K562 (cell line): ENCODE data around the gene COL6A2. TPM values are rescaled to one million over a fixed set of nuclear protein-coding genes. Genes with fewer than 3 reads are reported as not detected.

ENCODE experiments used
- ATAC-seq: fragments of 200-7000 bp; cut with Tn5 transposase; 3 replicates; pipeline ENCODE4 v1.9.1; 2020; ENCODE audit warnings: moderate library complexity
- BruUV-seq: library from RNA; stranded (reverse); fragments of 400-500 nt; replicated peaks from 2 replicates; lab custom pipeline; 2021; lab: Mats Ljungman, UMichigan
- CTCF ChIA-PET: fragments of 300-600 bp; formaldehyde crosslinking; extraction: SDS; loops from one replicate; lab custom pipeline; 2021; ENCODE audit warnings: low intra/inter-chr PET ratio; lab: Yijun Ruan, JAX
- POLR2A ChIA-PET: fragments of 300-600, 350-650 bp; sonication (Branson Sonifier 250); formaldehyde crosslinking; extraction: SDS; loops from one replicate; lab custom pipeline; 2021; ENCODE audit warnings: antibody characterized with exemption, inconsistent platforms; lab: Yijun Ruan, JAX
- DNase-seq, 4 experiments: peaks; one replicate each; pipeline versions ENCODE4 v3.0.0 to v3.0.0-alpha.2; 2011 to 2018; ENCODE audit warnings: low spot score in 3 of 4, mixed read lengths in 3 of 4; ENCODE audit errors: extremely low read depth in 1 of 4
- FAIRE-seq: peaks from 2 replicates; lab custom pipeline; 2011; peaks lifted over from hg19 to GRCh38; lab: Jason Lieb, UNC
- H2AFZ ChIP-seq: 2 replicates; pipeline ENCODE4 v1.6.0; 2011; ENCODE audit warnings: low read depth, low read length, control low read depth, inconsistent platforms
- H3K27ac ChIP-seq: fragments of 200-600 bp; 3 replicates; pipeline ENCODE4 v1.8.0; 2011; ENCODE audit warnings: low read depth, mild to moderate bottlenecking, control low read depth, inconsistent platforms, low read length, moderate library complexity, mixed read lengths; ENCODE audit errors: extremely low read depth
- H3K27me3 ChIP-seq, 2 experiments: fragments of 300-600 bp in 1 of 2; 2 replicates in 1 of 2; 3 replicates in 1 of 2; pipeline versions ENCODE4 v1.6.0 to v1.8.0; 2011; ENCODE audit warnings: inconsistent platforms in 2 of 2, low read length in 2 of 2, mild to moderate bottlenecking in 1 of 2, mixed read lengths in 1 of 2, moderate library complexity in 1 of 2; ENCODE audit not compliant: control insufficient read depth in 2 of 2, insufficient read depth in 2 of 2
- H3K36me3 ChIP-seq: fragments of 300-600 bp; 3 replicates; pipeline ENCODE4 v1.8.0; 2011; ENCODE audit warnings: mild to moderate bottlenecking, low read length, inconsistent platforms; ENCODE audit not compliant: control insufficient read depth, insufficient read depth
- H3K4me1 ChIP-seq, 2 experiments: fragments of 200-600 bp in 1 of 2; replicated peaks in 1 of 2; 2 replicates in 1 of 2; 3 replicates in 1 of 2; pipeline versions ENCODE4 v1.5.1 to v1.8.0; 2011; ENCODE audit warnings: inconsistent platforms in 2 of 2, low read length in 2 of 2, mild to moderate bottlenecking in 1 of 2, mixed read lengths in 1 of 2, moderate library complexity in 1 of 2; ENCODE audit not compliant: control insufficient read depth in 2 of 2, insufficient read depth in 2 of 2
- H3K4me2 ChIP-seq: 2 replicates; pipeline ENCODE4 v1.6.1; 2011; ENCODE audit warnings: low read length, control low read depth, inconsistent platforms, mixed read lengths; ENCODE audit not compliant: insufficient read depth
- H3K4me3 ChIP-seq: fragments of 200-600 bp; sonication (generic), shearing (Covaris generic); 2 replicates; pipeline ENCODE4 v1.5.1; 2016; ENCODE audit warnings: control low read depth, inconsistent platforms
- H3K79me2 ChIP-seq: fragments of 200-600 bp; 3 replicates; pipeline ENCODE4 v1.8.0; 2011; ENCODE audit warnings: low read length, inconsistent platforms; ENCODE audit not compliant: control insufficient read depth, insufficient read depth
- H3K9ac ChIP-seq, 2 experiments: 2 replicates each; pipeline versions ENCODE4 v1.6.0 to v1.6.1; 2011; ENCODE audit warnings: low read depth in 2 of 2, low read length in 2 of 2, control low read depth in 1 of 2, inconsistent platforms in 1 of 2, mild to moderate bottlenecking in 1 of 2, mixed read lengths in 1 of 2; ENCODE audit not compliant: insufficient read depth in 1 of 2
- H3K9me1 ChIP-seq: one replicate; pipeline ENCODE4 v1.6.0; 2011; ENCODE audit warnings: inconsistent platforms, mild to moderate bottlenecking, low read length, moderate library complexity; ENCODE audit not compliant: control insufficient read depth, insufficient read depth
- H3K9me3 ChIP-seq: replicated peaks from 2 replicates; pipeline ENCODE4 v1.5.1; 2011; ENCODE audit warnings: low read depth, low read length, inconsistent platforms; ENCODE audit not compliant: control insufficient read depth, insufficient read depth
- H4K20me1 ChIP-seq: replicated peaks from 2 replicates; pipeline ENCODE4 v1.6.1; 2011; ENCODE audit warnings: low read length, inconsistent platforms, mixed read lengths; ENCODE audit not compliant: control insufficient read depth, insufficient read depth
- BHLHE40 ChIP-seq: IDR thresholded peaks from 2 replicates; pipeline ENCODE4 v1.6.1; 2011; ENCODE audit warnings: low read length, improper control_type of control experiment
- DEAF1 ChIP-seq: fragments of 450-650 bp; formaldehyde crosslinking; IDR thresholded peaks from 2 replicates; pipeline ENCODE4 v1.4.0; 2020; ENCODE audit warnings: mild to moderate bottlenecking, moderate library complexity
- ETV1 ChIP-seq: fragments of 450-650 bp; conservative IDR thresholded peaks from 2 replicates; pipeline ENCODE4 v1.6.1; 2016; ENCODE audit warnings: missing genetic modification characterization, control low read depth, low read depth, missing compliant biosample characterization
- FOXA1 ChIP-seq: fragments of 450-650 bp; IDR thresholded peaks from 2 replicates; pipeline ENCODE4 v1.6.1; 2016; ENCODE audit warnings: mild to moderate bottlenecking, borderline replicate concordance
- FOXM1 ChIP-seq, 2 experiments: fragments of 450-650 bp in 1 of 2; sonication (generic) in 1 of 2; formaldehyde crosslinking in 1 of 2; IDR thresholded peaks; 2 replicates each; pipeline versions ENCODE4 v1.6.1 to v1.9.0; 2017 to 2022; ENCODE audit warnings: low read depth in 2 of 2, mild to moderate bottlenecking in 2 of 2, missing genetic modification reagents in 1 of 2, moderate library complexity in 1 of 2
- HDGF ChIP-seq: fragments of 450-650 bp; IDR thresholded peaks from 2 replicates; pipeline ENCODE4 v1.6.1; 2016
- ILF3 ChIP-seq: fragments of 450-650 bp; IDR thresholded peaks from 2 replicates; pipeline ENCODE4 v1.6.1; 2018; ENCODE audit warnings: antibody characterized with exemption, mild to moderate bottlenecking, moderate library complexity, borderline replicate concordance
- KDM2B ChIP-seq: fragments of 250-450 bp; sonication (Bioruptor Pico); IDR thresholded peaks from 2 replicates; pipeline ENCODE4 v1.8.0; 2021; ENCODE audit warnings: mild to moderate bottlenecking, moderate library complexity
- MCM5 ChIP-seq: fragments of 450-650 bp; IDR thresholded peaks from 2 replicates; pipeline ENCODE4 v1.6.1; 2016; ENCODE audit warnings: low read depth
- PHB2 ChIP-seq: fragments of 450-650 bp; IDR thresholded peaks from 2 replicates; pipeline ENCODE4 v1.6.1; 2017; ENCODE audit warnings: low read depth
- RB1 ChIP-seq: fragments of 450-650 bp; IDR thresholded peaks from 2 replicates; pipeline ENCODE4 v1.6.1; 2017; ENCODE audit warnings: low read depth, mild to moderate bottlenecking
- SP2 ChIP-seq: IDR thresholded peaks from 2 replicates; pipeline ENCODE4 v1.6.1; 2011; ENCODE audit warnings: mild to moderate bottlenecking, low read depth, low read length, moderate library complexity; ENCODE audit not compliant: poor library complexity, severe bottlenecking; ENCODE audit errors: extremely low read depth
- ZFX ChIP-seq: sonication (generic); formaldehyde crosslinking; IDR thresholded peaks from 2 replicates; pipeline ENCODE4 v1.8.0; 2022; ENCODE audit warnings: mild to moderate bottlenecking, missing genetic modification reagents, moderate library complexity
- WGBS: fragments of 100-300 bp; shearing (Covaris generic); methylation state at CpG from one replicate; pipeline ENCODE4 v1.1.6; 2016; ENCODE audit warnings: low coverage, mixed read lengths; ENCODE audit not compliant: insufficient coverage; ENCODE audit errors: missing lambda C conversion rate; 5-methylcytosine and 5-hydroxymethylcytosine counted together
- in situ Hi-C: fragments of 300-500 bp; cut with MboI; formaldehyde crosslinking; loops from 4 replicates; pipeline ENCODE4 v1.15.0; 2018; ENCODE audit warnings: inconsistent platforms, mixed read lengths
- intact Hi-C: fragments of 100-400 bp; cut with micrococcal nuclease; formaldehyde crosslinking; loops from 2 replicates; pipeline ENCODE4 v1.14.2; 2022
- polyA plus RNA-seq, 8 experiments: library from polyadenylated mRNA; depleted of rRNA in 4 of 8; stranded (reverse) in 5 of 8; unstranded in 3 of 8; fragments of >200 nt; fragmentation: Nextera tagmentation in 2 of 8; fragmentation: Illumina TruSeq in 1 of 8; extraction: Ambion mirVana in 2 of 8; extraction: Trizol in 1 of 8; gene quantifications; 2 replicates each; pipeline versions ENCODE4 v1.2.1 to v1.2.3, GENCODE V29; 2011 to 2014; ENCODE audit warnings: inconsistent platforms in 1 of 8, missing spikeins in 1 of 8
- total RNA-seq, 7 experiments: library from RNA; depleted of rRNA in 6 of 7; stranded (reverse); fragments of >200 nt in 6 of 7; fragmentation: Illumina TruSeq in 2 of 7; extraction: Trizol in 2 of 7; gene quantifications; 2 replicates each; pipeline versions ENCODE4 v1.2.1 to v1.2.3, GENCODE V29; 2011 to 2021; ENCODE audit warnings: low replicate concordance in 1 of 7

The COL6A2 gene
- total and polyA plus RNA-seq, 9 of the 15 experiments (the other 6 are each of a cell fraction or from before 2014, with no cell fraction given), result 0.07 to 1.1 (median 0.24) TPM; not detected in 3

- Histone ChIP-seq H3K79me2 (no peaks in the 10 kb centered on the region), H3K9ac (no peak overlapping the region), H3K4me2 (no peak overlapping the region), H3K36me3 (no peaks in the 10 kb centered on the region), H3K4me1 (peaks cover 0 to 20% of the 10 kb centered on the region in 2 experiments; a peak in 1 of 5 replicates), H3K9me1 (no peaks in the 10 kb centered on the region), H2AFZ (no peak overlapping the region), H3K27me3 (peaks cover 8 to 38% of the 10 kb centered on the region in 2 experiments; a peak in 4 of 5 replicates), H3K4me3 (no peak overlapping the region), H3K27ac (no peak overlapping the region), H3K9me3 (no peaks in the 10 kb centered on the region), H4K20me1 (no peaks in the 10 kb centered on the region)
- ATAC-seq, result 0 out of 3 replicates have a peak, but pooled peaks have one; percentile 33
- no TSS peak for BruUV-seq
- POLR2A ChIA-PET, result interaction anchor here (0.9 to 1.0 kb wide), 2 partner anchors 8 to 68 kb away, joined by 3 read pairs; no protein-coding TSS in a partner anchor
- no peak for DNase-seq
- intact Hi-C loops (loop anchor here (10.0 kb wide), 1 partner anchor 74 kb away; no protein-coding TSS in a partner anchor), in situ Hi-C loops (no loop called here)
- WGBS, result 22% methylated on average over 27 of the region's 27 CpGs
- CTCF ChIA-PET, result no interaction called here
- TF ChIP-seq ZFX (CRISPR knock-in tag) (no peak), HDGF (no peak), BHLHE40 (no peak), SP2 (no peak), ETV1 (tag) (no peak), MCM5 (no peak), DEAF1 (no peak), FOXA1 (no peak), KDM2B (no peak), PHB2 (no peak), ILF3 (no peak), FOXM1 (IDR thresholded peaks at IDR 0.05; ENCODE audit: low read depth) (no peak), FOXM1 (CRISPR knock-in tag; IDR thresholded peaks at IDR 0.05; ENCODE audit: low read depth) (no peak), RB1 (no peak)
- FAIRE-seq, result no peak
Measured at GRCh38 chr21:46048926-46049889, 48.7 kb upstream of the COL6A2 start.
